COLO668 (cell line): ENCODE measurements around the gene ADH1C.
"Not testable (repeated sequence)": the region's sequence is repeated elsewhere in the genome, so short reads cannot be mapped to it uniquely, and the experiment has no call there.

Experiments
- DNase-seq: peaks from one replicate; lab custom pipeline; 2025; ENCODE audit not compliant: unreplicated experiment; lab: John Stamatoyannopoulos, UW

ADH1C gene

GRCh38 chr4:99359480-99360204 is 7.1 kb upstream of the ADH1C start:
- no peak for DNase-seq

GRCh38 chr4:99357948-99358347 is 5.4 kb upstream of the ADH1C start:
- DNase-seq: no peak

- no peak for DNase-seq
Measured at GRCh38 chr4:99356992-99357391, 4.4 kb upstream of the ADH1C start.

GRCh38 chr4:99356149-99356548 is 3.6 kb upstream of the ADH1C start:
- DNase-seq: not testable (repeated sequence)

- DNase-seq: no peak
Measured at GRCh38 chr4:99351487-99351886, 1.1 kb downstream of the ADH1C start.

GRCh38 chr4:99349338-99349737 is 3.2 kb downstream of the ADH1C start:
- DNase-seq: no peak

GRCh38 chr4:99342624-99343023 is 9.9 kb downstream of the ADH1C start:
- not testable (repeated sequence) for DNase-seq

GRCh38 chr4:99341426-99341825 is 11.1 kb downstream of the ADH1C start:
- DNase-seq: no peak

GRCh38 chr4:99339172-99339571 is 13.4 kb downstream of the ADH1C start:
- no peak for DNase-seq

- no peak for DNase-seq
Measured at GRCh38 chr4:99336553-99336952, 16.0 kb downstream of the ADH1C start.

GRCh38 chr4:99334880-99335279 is 17.7 kb downstream of the ADH1C start:
- no peak for DNase-seq

GRCh38 chr4:99330648-99331047 is 21.9 kb downstream of the ADH1C start:
- DNase-seq: no peak

GRCh38 chr4:99329876-99330275 is 22.7 kb downstream of the ADH1C start:
- no peak for DNase-seq

GRCh38 chr4:99324979-99325378 is 27.6 kb downstream of the ADH1C start:
- DNase-seq: no peak

- no peak for DNase-seq
Measured at GRCh38 chr4:99324361-99324760, 28.2 kb downstream of the ADH1C start.

GRCh38 chr4:99323756-99324155 is 28.8 kb downstream of the ADH1C start:
- no peak for DNase-seq

GRCh38 chr4:99321241-99322191 is 31.0 kb downstream of the ADH1C start, which contains the start of gene ADH1B:
Gene ADH1B, minus strand, starts transcription at chr4:99321401. Its CDS starts 70 bp downstream, at chr4:99321331.
- no peak for DNase-seq

GRCh38 chr4:99317811-99318210 is 34.7 kb downstream of the ADH1C start:
- not testable (repeated sequence) for DNase-seq

- no peak for DNase-seq
Measured at GRCh38 chr4:99317354-99317753, 35.2 kb downstream of the ADH1C start.

GRCh38 chr4:99315839-99316238 is 36.7 kb downstream of the ADH1C start:
- DNase-seq: no peak

GRCh38 chr4:99314211-99314610 is 38.3 kb downstream of the ADH1C start:
- no peak for DNase-seq

- DNase-seq: no peak
Measured at GRCh38 chr4:99310389-99310788, 42.2 kb downstream of the ADH1C start.
